Pulmonary artery endothelial cell (primary cell): ENCODE results near the gene AOPEP. TPM values are rescaled to one million over a fixed set of nuclear protein-coding genes. Genes with fewer than 3 reads are reported as not detected.
"Not testable (repeated sequence)": the region's sequence is repeated elsewhere in the genome, so short reads cannot be mapped to it uniquely, and the experiment has no call there.

Source experiments
- DNase-seq: peaks from one replicate; pipeline ENCODE4 v3.0.0-alpha.2; 2011; ENCODE audit warnings: low read depth, low spot score
- total RNA-seq: library from RNA; depleted of rRNA; stranded (reverse); fragments of >200 nt; gene quantifications from 2 replicates; pipeline ENCODE4 v1.2.3, GENCODE V29; 2014

The AOPEP gene
- total RNA-seq, 1 donor from 2014 or later: 19.2 TPM

- DNase-seq: no peak
These were observed 202.3 kb downstream of the AOPEP start for GRCh38 chr9:94928691-94929368.

- DNase-seq: peak; percentile 97
These were observed 202.9 kb downstream of the AOPEP start for GRCh38 chr9:94929369-94929756.

- no peak for DNase-seq
These were observed 204.6 kb downstream of the AOPEP start for GRCh38 chr9:94931036-94931633.

GRCh38 chr9:94931740-94932139, 205.2 kb downstream of the AOPEP start:
- DNase-seq: no peak

- no peak for DNase-seq
These were observed 206.4 kb downstream of the AOPEP start for GRCh38 chr9:94932652-94933510.

- no peak for DNase-seq
These were observed 207.0 kb downstream of the AOPEP start for GRCh38 chr9:94933511-94933828.

GRCh38 chr9:94934816-94935328, 208.4 kb downstream of the AOPEP start:
- DNase-seq: no peak

GRCh38 chr9:94935396-94935795, 208.9 kb downstream of the AOPEP start:
- DNase-seq: no peak

GRCh38 chr9:94936419-94936818, 209.9 kb downstream of the AOPEP start:
- no peak for DNase-seq

- DNase-seq: no peak
These were observed 210.9 kb downstream of the AOPEP start for GRCh38 chr9:94937214-94937903.

GRCh38 chr9:94938384-94938783, 211.9 kb downstream of the AOPEP start:
- no peak for DNase-seq

- DNase-seq: not testable (repeated sequence)
These were observed 213.8 kb downstream of the AOPEP start for GRCh38 chr9:94940296-94940695.

- DNase-seq: peak; percentile 57
These were observed 214.8 kb downstream of the AOPEP start for GRCh38 chr9:94941211-94941875.

GRCh38 chr9:94944626-94945025, 218.1 kb downstream of the AOPEP start:
- DNase-seq: no peak

GRCh38 chr9:94945197-94946144, 219.0 kb downstream of the AOPEP start:
- no peak for DNase-seq

- no peak for DNase-seq
These were observed 219.8 kb downstream of the AOPEP start for GRCh38 chr9:94946256-94946655.

GRCh38 chr9:94948567-94949235, 222.2 kb downstream of the AOPEP start:
- no peak for DNase-seq

- DNase-seq: no peak
These were observed 222.9 kb downstream of the AOPEP start for GRCh38 chr9:94949370-94949769.

- no peak for DNase-seq
These were observed 223.6 kb downstream of the AOPEP start for GRCh38 chr9:94950040-94950578.
